IPS DF 6.9 (cell line): Measurements from ENCODE around the gene ADGRV1.
"Not testable (repeated sequence)": the region's sequence is repeated elsewhere in the genome, so short reads cannot be mapped to it uniquely, and the experiment has no call there.

ENCODE experiments used
- DNase-seq: peaks from one replicate; pipeline ENCODE4 v3.0.0-alpha.2; 2013; ENCODE audit warnings: low read depth, low spot score
- H3K27ac ChIP-seq: one replicate; pipeline ENCODE4 v1.5.1; 2013; ENCODE audit warnings: low read length, control low read depth
- H3K27me3 ChIP-seq: 2 replicates; pipeline ENCODE4 v1.6.1; 2013; ENCODE audit warnings: mild to moderate bottlenecking, low read length; ENCODE audit not compliant: control insufficient read depth, insufficient read depth
- H3K36me3 ChIP-seq: 2 replicates; pipeline ENCODE4 v1.6.1; 2013; ENCODE audit warnings: low read length; ENCODE audit not compliant: control insufficient read depth, insufficient read depth
- H3K4me1 ChIP-seq: 2 replicates; pipeline ENCODE4 v1.6.1; 2013; ENCODE audit warnings: low read length; ENCODE audit not compliant: control insufficient read depth, insufficient read depth
- H3K4me3 ChIP-seq: 2 replicates; pipeline ENCODE4 v1.5.1; 2013; ENCODE audit warnings: mild to moderate bottlenecking, low read length
- H3K9me3 ChIP-seq: 2 replicates; pipeline ENCODE4 v1.6.1; 2013; ENCODE audit warnings: low read length, inconsistent platforms; ENCODE audit not compliant: control insufficient read depth, insufficient read depth
- WGBS: extraction: QIAGEN DNeasy Blood & Tissue Kit; methylation state at CpG from one replicate; pipeline ENCODE4 v1.1.7; 2013; ENCODE audit warnings: mixed read lengths, missing lambda C conversion rate; ENCODE audit not compliant: insufficient read length, insufficient coverage; 5-methylcytosine and 5-hydroxymethylcytosine counted together

The ADGRV1 gene

DNA sequence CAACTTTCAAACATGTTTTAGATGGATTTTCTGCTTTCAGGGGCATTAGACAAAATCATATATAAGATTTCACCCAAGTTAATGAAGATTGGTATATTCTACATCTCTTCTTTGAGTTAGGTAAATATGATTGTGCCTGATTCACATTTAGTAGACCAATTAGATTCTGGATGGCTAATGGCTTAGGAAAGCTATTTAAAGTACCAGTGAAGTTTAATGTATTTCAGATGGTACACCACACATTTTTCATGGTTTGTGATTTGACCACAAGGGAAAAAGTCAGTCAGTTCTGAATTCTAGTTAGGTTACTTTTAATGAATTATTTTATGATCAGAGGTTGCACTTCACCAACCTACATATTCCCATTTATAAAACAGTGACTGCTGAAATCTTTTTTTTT is 409.7 kb downstream of the ADGRV1 start:
- Histone ChIP-seq H3K4me1 (no peaks in the 10 kb centered on the region), H3K36me3 (0 out of 2 replicates have a peak, but pooled peaks cover 2% of the 10 kb centered on the region), H3K27me3 (no peaks in the 10 kb centered on the region), H3K9me3 (no peaks in the 10 kb centered on the region), H3K4me3 (no peak overlapping the region), H3K27ac (no peak overlapping the region)
- DNase-seq: no peak

DNA sequence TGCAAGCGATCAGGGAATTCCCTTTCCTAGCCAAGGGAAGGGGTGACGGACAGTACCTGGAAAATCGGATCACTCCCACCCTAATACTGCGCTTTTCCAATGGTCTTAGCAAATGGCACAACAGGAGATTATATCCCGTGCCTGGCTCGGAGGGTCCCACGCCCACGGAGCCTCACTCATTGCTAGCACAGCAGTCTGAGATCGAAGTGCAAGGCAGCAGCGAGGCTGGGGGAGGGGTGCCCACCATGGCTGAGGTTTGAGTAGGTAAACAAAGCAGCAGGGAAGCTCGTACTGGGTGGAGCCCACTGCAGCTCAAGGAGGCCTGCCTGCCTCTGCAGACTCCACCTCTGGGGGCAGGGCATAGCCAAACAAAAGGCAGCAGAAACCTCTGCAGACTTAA is 411.3 kb downstream of the ADGRV1 start:
- H3K27ac ChIP-seq, H3K4me3 ChIP-seq, H3K27me3 ChIP-seq, H3K4me1 ChIP-seq, DNase-seq, H3K36me3 ChIP-seq, H3K9me3 ChIP-seq: not testable (repeated sequence)
- WGBS: no CpG with 5 or more reads among the region's 11 CpGs

DNA sequence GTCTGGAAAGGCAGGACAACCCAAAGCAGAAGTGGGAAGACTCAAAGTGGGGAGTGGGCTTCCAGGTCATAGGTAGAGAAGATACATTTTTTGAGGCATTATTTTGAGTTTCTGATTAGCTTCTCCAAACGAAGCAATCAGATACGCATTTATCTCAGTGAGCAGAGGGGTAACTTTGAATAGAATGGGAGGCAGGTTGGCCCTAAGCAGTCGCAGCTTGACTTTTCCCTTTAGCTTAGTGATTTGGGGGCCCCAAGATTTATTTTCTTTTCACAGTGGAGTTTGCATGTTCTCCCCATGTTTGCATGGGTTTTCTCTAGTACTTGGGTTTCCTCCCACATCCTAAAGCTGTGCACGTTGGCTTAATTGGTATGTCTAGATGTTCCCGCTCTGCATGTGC is 422.6 kb downstream of the ADGRV1 start:
- WGBS: no CpG with 5 or more reads among the region's 5 CpGs

GRCh38 chr5:90981821-90982220 is 423.2 kb downstream of the ADGRV1 start:
- no CpG with 5 or more reads among the region's 1 CpG for WGBS
- Histone ChIP-seq H3K4me1 (no peaks in the 10 kb centered on the region), H3K27me3 (no peaks in the 10 kb centered on the region), H3K36me3 (no peaks in the 10 kb centered on the region), H3K27ac (no peak overlapping the region), H3K4me3 (no peak overlapping the region), H3K9me3 (no peaks in the 10 kb centered on the region)
- no peak for DNase-seq

More for the DNA sequence above, 422.6 kb downstream of the ADGRV1 start:
- no peaks in the 10 kb centered on the region for H3K27me3 ChIP-seq
- H3K9me3 ChIP-seq: no peaks in the 10 kb centered on the region
- DNase-seq: no peak
- no peaks in the 10 kb centered on the region for H3K36me3 ChIP-seq
- no peak overlapping the region for H3K27ac ChIP-seq
- H3K4me3 ChIP-seq: no peak overlapping the region
- H3K4me1 ChIP-seq: no peaks in the 10 kb centered on the region

- Histone ChIP-seq H3K27ac (no peak overlapping the region), H3K36me3 (no peaks in the 10 kb centered on the region), H3K4me3 (no peak overlapping the region), H3K27me3 (no peaks in the 10 kb centered on the region), H3K9me3 (no peaks in the 10 kb centered on the region), H3K4me1 (no peaks in the 10 kb centered on the region)
- no peak for DNase-seq
- WGBS: no CpG with 5 or more reads among the region's 4 CpGs
Observed at GRCh38 chr5:90982576-90982975, 424.0 kb downstream of the ADGRV1 start.

DNA sequence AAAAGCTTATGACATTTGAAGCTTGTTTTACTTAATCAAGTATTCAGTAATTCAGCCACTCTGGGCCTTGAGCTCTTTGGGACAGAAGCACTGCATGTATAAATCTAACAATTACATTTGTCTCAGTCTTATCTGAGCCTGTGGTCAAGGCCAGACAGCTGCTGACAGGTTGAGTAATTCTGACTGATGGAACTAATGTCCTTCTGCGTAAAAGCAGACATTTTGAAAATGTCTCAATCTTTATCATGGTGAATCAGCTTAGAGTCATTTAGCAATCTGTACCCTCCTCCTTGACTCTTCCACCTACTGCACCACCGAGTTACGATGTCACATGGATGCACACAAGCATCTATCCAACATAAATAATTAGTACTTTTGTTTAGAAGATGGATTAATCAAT is 424.6 kb downstream of the ADGRV1 start:
- DNase-seq: no peak
- Histone ChIP-seq H3K27me3 (no peaks in the 10 kb centered on the region), H3K27ac (no peak overlapping the region), H3K4me3 (no peak overlapping the region), H3K36me3 (no peaks in the 10 kb centered on the region), H3K9me3 (no peaks in the 10 kb centered on the region), H3K4me1 (no peaks in the 10 kb centered on the region)
- WGBS: no CpG with 5 or more reads among the region's 3 CpGs

DNA sequence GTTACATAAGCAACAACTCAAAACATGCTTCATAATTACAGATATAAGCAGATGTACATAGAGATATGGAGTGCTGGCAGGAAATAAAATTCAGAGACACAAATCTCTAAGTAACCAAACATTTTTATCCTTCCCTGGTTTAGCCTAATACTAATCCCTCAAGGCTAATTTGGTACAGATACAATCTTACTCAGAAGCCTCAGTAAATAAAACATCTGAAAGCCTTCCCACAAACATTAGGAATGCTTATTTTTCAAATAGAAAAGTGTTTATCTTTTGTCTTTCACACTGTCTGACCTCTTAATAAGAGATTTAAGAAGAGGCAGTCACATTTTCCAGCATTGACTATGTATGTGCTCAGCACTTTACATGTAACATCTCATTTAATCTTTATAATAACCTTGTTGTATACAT is 425.1 kb downstream of the ADGRV1 start:
- Histone ChIP-seq H3K27ac (no peak overlapping the region), H3K4me1 (no peaks in the 10 kb centered on the region), H3K36me3 (no peaks in the 10 kb centered on the region), H3K9me3 (no peaks in the 10 kb centered on the region), H3K4me3 (no peak overlapping the region), H3K27me3 (no peaks in the 10 kb centered on the region)
- no peak for DNase-seq

DNA sequence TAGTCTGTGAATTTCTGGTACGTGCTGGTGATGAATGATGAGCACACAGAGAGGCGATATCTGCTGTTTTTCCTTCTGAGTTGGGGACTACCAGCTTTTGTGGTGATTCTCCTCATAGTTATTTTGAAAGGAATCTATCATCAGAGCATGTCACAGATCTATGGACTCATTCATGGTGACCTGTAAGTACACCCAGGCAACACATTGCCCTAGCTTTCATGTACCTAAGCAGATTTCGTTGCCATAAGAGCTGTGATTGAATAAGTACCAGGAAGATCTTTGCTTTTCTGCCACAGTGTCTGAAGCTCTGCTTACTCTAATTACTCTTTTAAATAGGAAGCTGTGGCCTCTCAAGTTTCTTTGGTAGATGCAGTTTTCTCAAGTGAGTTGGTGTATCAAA is 426.7 kb downstream of the ADGRV1 start:
- no peak overlapping the region for H3K4me3 ChIP-seq
- DNase-seq: no peak
- no peaks in the 10 kb centered on the region for H3K27me3 ChIP-seq
- no peaks in the 10 kb centered on the region for H3K9me3 ChIP-seq
- no peak overlapping the region for H3K27ac ChIP-seq
- no CpG with 5 or more reads among the region's 3 CpGs for WGBS
- no peaks in the 10 kb centered on the region for H3K36me3 ChIP-seq
- H3K4me1 ChIP-seq: no peaks in the 10 kb centered on the region

DNA sequence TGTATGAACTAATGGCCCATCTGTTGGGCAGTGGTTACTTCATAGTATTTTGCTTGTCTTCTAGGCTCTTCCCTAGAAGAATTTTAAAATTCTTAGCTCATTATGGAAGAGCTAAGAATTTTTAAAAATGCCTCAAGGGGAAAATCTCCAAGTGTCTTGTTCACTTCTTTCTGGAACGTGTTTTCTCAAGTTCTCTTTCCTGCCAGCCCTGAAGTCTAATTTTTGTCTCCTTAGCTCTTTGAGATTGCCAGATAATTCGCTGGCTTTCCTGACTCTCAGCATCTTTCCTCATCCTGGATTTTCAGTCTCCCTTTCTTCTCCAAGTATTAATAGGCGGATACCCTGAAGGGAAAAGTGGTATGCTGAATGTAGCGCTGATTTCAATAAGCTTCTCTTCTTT is 429.1 kb downstream of the ADGRV1 start:
- H3K27ac ChIP-seq: no peak overlapping the region
- H3K4me1 ChIP-seq: no peaks in the 10 kb centered on the region
- no peaks in the 10 kb centered on the region for H3K27me3 ChIP-seq
- no peaks in the 10 kb centered on the region for H3K9me3 ChIP-seq
- DNase-seq: no peak
- H3K4me3 ChIP-seq: no peak overlapping the region
- no peaks in the 10 kb centered on the region for H3K36me3 ChIP-seq
- WGBS: no CpG with 5 or more reads among the region's 4 CpGs

- Histone ChIP-seq H3K9me3 (no peaks in the 10 kb centered on the region), H3K27ac (no peak overlapping the region), H3K36me3 (no peaks in the 10 kb centered on the region), H3K4me3 (no peak overlapping the region), H3K4me1 (no peaks in the 10 kb centered on the region), H3K27me3 (no peaks in the 10 kb centered on the region)
- no peak for DNase-seq
- WGBS: no CpG with 5 or more reads among the region's 1 CpG
Observed at GRCh38 chr5:90991201-90991600, 432.6 kb downstream of the ADGRV1 start.

DNA sequence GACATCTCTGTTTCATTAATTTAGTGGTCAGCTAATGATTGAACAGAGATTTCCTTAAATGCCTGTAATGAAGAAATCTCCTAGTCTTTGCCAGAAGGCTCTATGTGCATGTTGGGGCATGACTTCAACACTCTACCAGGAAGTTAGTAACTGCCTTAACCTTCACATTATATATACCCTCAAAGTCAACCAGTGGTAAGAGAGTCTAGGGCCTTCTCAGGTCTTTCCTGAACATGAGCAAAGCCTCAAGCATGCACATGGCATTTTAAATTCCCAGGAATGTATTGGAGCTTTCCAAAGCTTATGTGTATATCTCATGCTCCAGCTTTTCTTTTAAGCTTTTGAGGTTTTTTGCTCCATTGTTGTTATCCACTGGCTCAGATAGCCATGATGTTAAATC is 436.2 kb downstream of the ADGRV1 start:
- H3K27ac ChIP-seq: no peak overlapping the region
- H3K4me3 ChIP-seq: no peak overlapping the region
- no peaks in the 10 kb centered on the region for H3K27me3 ChIP-seq
- no peaks in the 10 kb centered on the region for H3K4me1 ChIP-seq
- DNase-seq: no peak
- H3K9me3 ChIP-seq: no peaks in the 10 kb centered on the region
- no peaks in the 10 kb centered on the region for H3K36me3 ChIP-seq
